Embryonic facial prominence (tissue), 1 donor: ENCODE results near the gene CHN2.

ENCODE experiments used
- DNase-seq: peaks from one replicate; pipeline ENCODE4 v3.0.0-alpha.2; 2016; ENCODE audit errors: extremely low spot score

CHN2 gene

GRCh38 chr7:29464753-29465152, 270.2 kb downstream of the CHN2 start:
- DNase-seq: no peak

GRCh38 chr7:29467193-29467926, 272.8 kb downstream of the CHN2 start:
- no peak for DNase-seq

- DNase-seq: no peak
These were observed 273.6 kb downstream of the CHN2 start for GRCh38 chr7:29468196-29468595.

- no peak for DNase-seq
These were observed 274.7 kb downstream of the CHN2 start for GRCh38 chr7:29469281-29469680.

GRCh38 chr7:29469976-29470557, 275.5 kb downstream of the CHN2 start:
- DNase-seq: no peak

GRCh38 chr7:29471444-29472138, 277.0 kb downstream of the CHN2 start:
- DNase-seq: no peak

- no peak for DNase-seq
These were observed 282.3 kb downstream of the CHN2 start for GRCh38 chr7:29476916-29477315.

- no peak for DNase-seq
These were observed 283.7 kb downstream of the CHN2 start for GRCh38 chr7:29478226-29478625.

- DNase-seq: no peak
These were observed 284.2 kb downstream of the CHN2 start for GRCh38 chr7:29478687-29479240.

GRCh38 chr7:29479301-29480200, 285.0 kb downstream of the CHN2 start:
- no peak for DNase-seq

- DNase-seq: no peak
These were observed 285.9 kb downstream of the CHN2 start for GRCh38 chr7:29480451-29480850.

- no peak for DNase-seq
These were observed 286.5 kb downstream of the CHN2 start for GRCh38 chr7:29480934-29481651.

- no peak for DNase-seq
These were observed 287.5 kb downstream of the CHN2 start for GRCh38 chr7:29482056-29482455.

- DNase-seq: no peak
These were observed 288.9 kb downstream of the CHN2 start for GRCh38 chr7:29483219-29484104.

- no peak for DNase-seq
These were observed 289.7 kb downstream of the CHN2 start for GRCh38 chr7:29484280-29484679.

- no peak for DNase-seq
These were observed 291.0 kb downstream of the CHN2 start for GRCh38 chr7:29485339-29486190.

- DNase-seq: no peak
These were observed 291.7 kb downstream of the CHN2 start for GRCh38 chr7:29486191-29486700.

GRCh38 chr7:29487424-29487823, 292.8 kb downstream of the CHN2 start:
- DNase-seq: no peak
